OCI-LY1 (cell line): ENCODE measurements around the gene ZNF728.
"Not testable (repeated sequence)": the region's sequence is repeated elsewhere in the genome, so short reads cannot be mapped to it uniquely, and the experiment has no call there.

Source experiments
- EZH2 ChIP-seq: fragments of 200-600 bp; sonication (generic), shearing (Covaris generic); IDR thresholded peaks from 2 replicates; pipeline ENCODE4 v1.8.0; 2017; ENCODE audit warnings: borderline replicate concordance, mixed run types, mild to moderate bottlenecking, antibody characterized with exemption, low read length, moderate library complexity, mixed read lengths
- TF ChIP-seq, protein P1 (sequence below): fragments of 200-600 bp; sonication (generic), shearing (Covaris generic); IDR thresholded peaks from 2 replicates; pipeline ENCODE4 v1.5.1; 2017; ENCODE audit warnings: mild to moderate bottlenecking, antibody characterized with exemption, low read length, moderate library complexity, mixed read lengths

DNA sequence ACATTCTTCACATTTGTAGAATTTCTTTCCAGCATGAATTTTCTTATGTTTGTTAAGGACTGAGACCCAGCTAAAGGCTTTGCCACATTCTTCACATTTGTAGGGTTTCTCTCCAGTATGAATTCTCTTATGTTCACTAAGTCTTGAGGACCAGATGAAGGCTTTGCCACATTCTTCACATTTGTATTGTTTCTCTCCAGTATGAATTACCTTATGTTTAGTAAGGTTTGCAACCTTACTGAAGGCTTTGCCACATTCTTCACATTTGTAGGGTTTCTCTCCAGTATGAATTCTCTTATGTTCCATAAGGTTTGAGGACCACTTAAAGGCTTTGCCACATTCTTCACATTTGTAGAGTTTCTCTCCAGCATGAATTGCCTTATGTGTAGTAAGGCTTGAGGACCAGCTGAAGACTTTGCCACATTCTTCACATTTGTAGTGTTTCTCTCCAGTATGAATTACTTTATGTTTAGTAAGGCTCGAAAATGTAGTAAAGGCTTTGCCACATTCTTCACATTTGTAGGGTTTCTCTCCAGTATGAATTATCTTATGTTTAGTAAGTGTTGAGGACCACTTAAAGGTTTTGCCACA, 27.3 kb downstream of the ZNF728 start:
- TF ChIP-seq, protein P1, sequence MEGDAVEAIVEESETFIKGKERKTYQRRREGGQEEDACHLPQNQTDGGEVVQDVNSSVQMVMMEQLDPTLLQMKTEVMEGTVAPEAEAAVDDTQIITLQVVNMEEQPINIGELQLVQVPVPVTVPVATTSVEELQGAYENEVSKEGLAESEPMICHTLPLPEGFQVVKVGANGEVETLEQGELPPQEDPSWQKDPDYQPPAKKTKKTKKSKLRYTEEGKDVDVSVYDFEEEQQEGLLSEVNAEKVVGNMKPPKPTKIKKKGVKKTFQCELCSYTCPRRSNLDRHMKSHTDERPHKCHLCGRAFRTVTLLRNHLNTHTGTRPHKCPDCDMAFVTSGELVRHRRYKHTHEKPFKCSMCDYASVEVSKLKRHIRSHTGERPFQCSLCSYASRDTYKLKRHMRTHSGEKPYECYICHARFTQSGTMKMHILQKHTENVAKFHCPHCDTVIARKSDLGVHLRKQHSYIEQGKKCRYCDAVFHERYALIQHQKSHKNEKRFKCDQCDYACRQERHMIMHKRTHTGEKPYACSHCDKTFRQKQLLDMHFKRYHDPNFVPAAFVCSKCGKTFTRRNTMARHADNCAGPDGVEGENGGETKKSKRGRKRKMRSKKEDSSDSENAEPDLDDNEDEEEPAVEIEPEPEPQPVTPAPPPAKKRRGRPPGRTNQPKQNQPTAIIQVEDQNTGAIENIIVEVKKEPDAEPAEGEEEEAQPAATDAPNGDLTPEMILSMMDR = not testable (repeated sequence)
- not testable (repeated sequence) for TF ChIP-seq EZH2
